NCI-H446 treated with DMSO at 0.1 percent for 48 hours (cell line): Measurements from ENCODE around the gene SLC6A11.

ENCODE experiments used
- DNase-seq: peaks from one replicate; lab custom pipeline; 2025; lab: John Stamatoyannopoulos, UW

The SLC6A11 gene

GRCh38 chr3:10816019-10816862, at the start of gene SLC6A11:
TSS of gene SLC6A11 (plus strand) at chr3:10816228. CDS start at chr3:10816266, 38 bp downstream.
- no peak for DNase-seq

GRCh38 chr3:10768708-10769394, 47.2 kb upstream of the SLC6A11 start:
- DNase-seq: no peak

GRCh38 chr3:10770547-10770946, 45.5 kb upstream of the SLC6A11 start:
- DNase-seq: no peak

- DNase-seq: no peak
These were observed 45.0 kb upstream of the SLC6A11 start for GRCh38 chr3:10770981-10771380.

- no peak for DNase-seq
These were observed 44.4 kb upstream of the SLC6A11 start for GRCh38 chr3:10771486-10772270.

- DNase-seq: no peak
These were observed 43.5 kb upstream of the SLC6A11 start for GRCh38 chr3:10772271-10773161.

GRCh38 chr3:10774129-10774670, 41.8 kb upstream of the SLC6A11 start:
- no peak for DNase-seq

GRCh38 chr3:10774825-10775224, 41.2 kb upstream of the SLC6A11 start:
- DNase-seq: no peak

- DNase-seq: no peak
These were observed 40.8 kb upstream of the SLC6A11 start for GRCh38 chr3:10775259-10775658.

- no peak for DNase-seq
These were observed 40.2 kb upstream of the SLC6A11 start for GRCh38 chr3:10775828-10776227.

GRCh38 chr3:10777627-10778026, 38.4 kb upstream of the SLC6A11 start:
- DNase-seq: no peak

- no peak for DNase-seq
These were observed 37.3 kb upstream of the SLC6A11 start for GRCh38 chr3:10778492-10779292.

- DNase-seq: no peak
These were observed 36.7 kb upstream of the SLC6A11 start for GRCh38 chr3:10779293-10779805.

- DNase-seq: no peak
These were observed 35.8 kb upstream of the SLC6A11 start for GRCh38 chr3:10780243-10780642.

GRCh38 chr3:10780922-10781321, 35.1 kb upstream of the SLC6A11 start:
- DNase-seq: no peak

- no peak for DNase-seq
These were observed 34.0 kb upstream of the SLC6A11 start for GRCh38 chr3:10781981-10782380.

- no peak for DNase-seq
These were observed 32.4 kb upstream of the SLC6A11 start for GRCh38 chr3:10783360-10784351.

- no peak for DNase-seq
These were observed 29.4 kb upstream of the SLC6A11 start for GRCh38 chr3:10786640-10787039.

- DNase-seq: no peak
These were observed 27.6 kb upstream of the SLC6A11 start for GRCh38 chr3:10788451-10788850.
